Non-pigmented ciliary epithelial cell (primary cell): ENCODE results near the gene SLC5A10.
"Not testable (repeated sequence)": the region's sequence is repeated elsewhere in the genome, so short reads cannot be mapped to it uniquely, and the experiment has no call there.

Experiments
- DNase-seq: peaks from one replicate; pipeline ENCODE4 v3.0.0-alpha.2; 2010; ENCODE audit warnings: low read depth

The SLC5A10 gene

GRCh38 chr17:19043032-19043431 is 91.1 kb downstream of the SLC5A10 start:
- not testable (repeated sequence) for DNase-seq

- DNase-seq, result not testable (repeated sequence)
These were observed 92.7 kb downstream of the SLC5A10 start for GRCh38 chr17:19044643-19045042.

DNA sequence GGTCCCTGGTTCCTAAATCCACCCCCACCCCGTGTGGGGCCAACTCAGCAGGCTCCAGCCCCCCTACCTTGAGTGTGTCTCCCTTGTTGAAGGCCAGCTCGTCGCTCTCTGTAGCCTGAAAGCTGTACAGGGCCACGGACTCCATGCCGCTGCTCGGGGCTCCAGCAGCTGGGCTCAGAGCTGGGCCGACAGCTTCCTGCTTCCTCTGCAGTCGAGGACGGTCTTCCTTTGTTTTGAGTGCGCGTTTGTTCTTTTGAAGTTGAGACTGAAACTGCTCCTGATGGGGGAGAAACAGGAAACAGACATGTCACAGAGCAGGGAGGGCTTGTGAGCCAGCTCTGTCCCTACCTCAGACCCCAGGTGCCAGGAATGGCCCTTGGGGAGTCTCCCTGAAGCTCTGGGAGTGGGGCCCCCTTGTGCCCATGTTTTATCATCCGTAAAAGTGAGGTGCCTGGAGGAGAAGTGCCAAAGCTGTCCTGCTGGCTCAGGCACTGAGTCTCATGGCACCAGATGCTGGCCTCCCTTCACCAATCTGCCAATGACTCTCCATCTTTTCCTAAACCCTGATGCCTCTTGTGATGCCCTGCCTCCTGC is 94.9 kb downstream of the SLC5A10 start, which contains the start of gene GRAP:
Gene GRAP (minus strand): TSS at position 176 of the 594 bp plus-strand sequence. CDS start 31 bp downstream, at position 145.
- DNase-seq, result not testable (repeated sequence)

DNA sequence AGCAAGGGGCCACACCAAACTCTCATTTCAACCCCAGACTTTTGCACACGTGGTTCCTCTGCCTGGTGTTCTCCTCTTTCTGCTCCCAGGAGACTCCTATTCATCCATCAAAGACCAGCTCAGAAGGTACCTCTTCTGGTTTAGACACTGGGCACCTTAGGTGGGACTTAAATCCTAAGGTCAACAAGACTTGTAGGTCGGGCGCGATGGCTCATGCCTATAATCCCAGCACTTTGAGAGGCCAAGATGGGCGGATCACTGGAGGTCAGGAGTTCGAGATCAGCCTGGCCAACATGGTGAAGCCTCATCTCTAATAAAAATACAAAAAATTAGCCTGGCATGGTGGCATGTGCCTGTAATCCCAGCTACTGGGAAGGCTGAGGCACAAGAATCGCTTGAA is 95.5 kb downstream of the SLC5A10 start:
- not testable (repeated sequence) for DNase-seq

DNA sequence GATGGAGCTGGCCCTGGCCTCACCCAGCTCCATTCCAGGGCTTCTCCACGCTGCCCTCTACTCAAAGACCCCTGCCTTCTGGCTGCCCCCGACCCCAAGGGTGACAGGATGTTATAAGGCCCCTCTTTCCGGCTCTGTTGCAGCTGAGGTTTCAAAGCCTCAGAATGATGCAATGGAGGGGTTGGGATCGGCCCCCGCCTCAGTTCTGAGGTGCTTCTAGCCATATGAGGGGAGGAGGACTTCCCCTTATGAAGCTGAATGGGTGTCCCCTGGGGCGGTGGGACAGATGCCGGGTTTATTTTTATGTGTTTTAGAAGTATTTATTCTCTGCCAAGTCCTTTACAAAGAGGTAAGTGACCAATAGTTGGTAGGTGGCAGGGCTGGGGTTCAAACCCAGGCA is 96.9 kb downstream of the SLC5A10 start:
- not testable (repeated sequence) for DNase-seq

GRCh38 chr17:19055447-19055846 is 103.5 kb downstream of the SLC5A10 start:
- not testable (repeated sequence) for DNase-seq

DNA sequence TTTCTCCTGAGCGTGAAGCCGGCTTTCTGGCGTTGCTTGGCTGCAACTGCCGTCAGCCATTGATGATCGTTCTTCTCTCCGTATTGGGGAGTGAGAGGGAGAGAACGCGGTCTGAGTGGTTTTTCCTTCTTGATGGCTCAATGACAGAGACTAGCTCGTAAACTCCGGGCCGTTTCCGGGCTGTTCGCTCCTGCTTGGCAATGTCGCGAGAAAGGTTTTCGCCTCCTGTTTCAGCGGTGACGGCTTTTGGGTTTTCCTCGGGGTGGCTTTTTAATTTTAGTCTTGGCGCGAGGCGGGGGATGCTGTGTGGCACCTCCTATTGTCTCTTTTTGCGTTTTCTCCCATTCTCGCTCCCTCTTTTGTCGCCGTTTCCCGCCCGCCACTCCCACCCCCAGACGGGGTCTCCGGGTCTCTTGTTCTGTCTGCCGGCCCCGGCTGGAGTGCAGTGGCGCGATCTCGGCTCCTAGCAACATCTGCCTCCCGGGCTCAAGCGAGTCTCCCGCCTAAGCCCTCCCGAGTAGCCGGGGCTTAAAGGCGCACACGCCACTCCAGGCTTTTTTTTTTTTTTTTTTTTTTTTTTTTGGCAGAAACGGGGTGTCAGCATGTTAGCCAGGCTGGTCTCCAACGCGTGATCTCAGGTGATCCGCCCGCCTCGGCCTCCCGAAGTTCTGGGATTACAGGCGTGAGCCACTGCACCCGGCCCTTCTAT is 110.2 kb downstream of the SLC5A10 start:
- not testable (repeated sequence) for DNase-seq

DNA sequence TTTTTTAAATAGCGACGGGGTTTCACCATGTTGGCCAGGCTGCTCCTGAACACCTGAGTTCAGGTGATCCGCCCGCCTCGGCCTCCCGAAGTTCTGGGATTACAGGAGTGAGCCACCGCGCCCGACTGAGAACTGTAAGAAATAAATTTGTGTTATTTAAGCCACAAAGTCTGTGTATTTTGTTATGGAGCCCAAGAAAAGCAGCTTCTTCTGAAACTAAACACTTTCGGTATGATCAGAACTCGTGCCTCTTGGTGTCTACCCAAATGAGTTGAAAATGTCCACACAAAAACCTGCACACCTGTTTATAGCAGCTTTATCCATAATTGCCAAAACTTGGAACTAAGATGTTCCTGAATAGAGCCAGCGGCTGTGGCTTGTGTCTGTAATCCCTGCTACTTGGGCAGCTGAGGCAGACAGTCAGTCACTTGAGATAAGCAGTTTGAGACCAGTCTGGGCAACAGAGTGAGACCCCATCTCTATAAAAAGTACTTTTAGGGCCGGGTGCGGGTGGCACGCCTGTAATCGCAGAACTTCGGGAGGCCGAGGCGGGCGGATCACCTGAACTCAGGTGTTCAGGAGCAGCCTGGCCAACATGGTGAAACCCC is 110.9 kb downstream of the SLC5A10 start:
- not testable (repeated sequence) for DNase-seq

DNA sequence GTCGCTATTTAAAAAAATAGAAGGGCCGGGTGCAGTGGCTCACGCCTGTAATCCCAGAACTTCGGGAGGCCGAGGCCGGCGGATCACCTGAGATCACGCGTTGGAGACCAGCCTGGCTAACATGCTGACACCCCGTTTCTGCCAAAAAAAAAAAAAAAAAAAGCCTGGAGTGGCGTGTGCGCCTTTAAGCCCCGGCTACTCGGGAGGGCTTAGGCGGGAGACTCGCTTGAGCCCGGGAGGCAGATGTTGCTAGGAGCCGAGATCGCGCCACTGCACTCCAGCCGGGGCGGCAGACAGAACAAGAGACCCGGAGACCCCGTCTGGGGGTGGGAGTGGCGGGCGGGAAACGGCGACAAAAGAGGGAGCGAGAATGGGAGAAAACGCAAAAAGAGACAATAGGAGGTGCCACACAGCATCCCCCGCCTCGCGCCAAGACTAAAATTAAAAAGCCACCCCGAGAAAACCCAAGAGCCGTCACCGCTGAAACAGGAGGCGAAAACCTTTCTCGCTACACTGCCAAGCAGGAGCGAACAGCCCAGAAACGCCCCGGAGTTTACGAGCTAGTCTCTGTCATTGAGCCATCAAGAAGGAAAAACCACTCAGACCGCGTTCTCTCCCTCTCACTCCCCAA is 111.5 kb downstream of the SLC5A10 start:
- DNase-seq, result not testable (repeated sequence)

DNA sequence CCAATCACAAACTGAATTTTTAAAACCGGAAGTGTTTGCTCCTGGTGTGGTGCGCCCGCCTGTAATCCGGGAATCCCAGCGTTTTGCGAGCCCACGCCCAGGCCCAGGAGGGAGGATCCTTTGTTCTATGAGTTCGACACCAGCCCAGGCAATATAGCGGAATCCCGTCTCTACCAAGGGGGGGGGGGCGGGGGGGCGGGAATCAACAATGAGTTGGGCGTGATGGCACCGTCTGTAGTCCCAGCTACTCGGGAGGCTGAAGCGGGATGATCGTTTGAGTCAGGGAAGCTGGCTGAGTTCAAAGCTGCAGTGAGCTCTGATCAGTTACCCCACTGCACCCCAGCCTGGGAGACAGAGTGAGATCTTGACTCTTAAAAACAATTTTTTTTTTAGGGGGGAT is 112.4 kb downstream of the SLC5A10 start:
- DNase-seq, result not testable (repeated sequence)

- DNase-seq, result not testable (repeated sequence)
These were observed 118.6 kb downstream of the SLC5A10 start for GRCh38 chr17:19070318-19071168.
